Activated naive CD4-positive, alpha-beta T cell treated with anti-CD3 and anti-CD28 coated beads, Interleukin-2, amount 10 ng/mL, durations not matched to agents 7 days and 5 days (primary cell): ENCODE results near the gene CCL15.

Experiments
- CTCF ChIA-PET: fragments of 350-600 bp; sonication (Branson Sonifier 250); formaldehyde crosslinking; loops from one replicate; lab custom pipeline; 2021; ENCODE audit warnings: antibody characterized with exemption; lab: Charles Lee
- DNase-seq: peaks from one replicate; pipeline ENCODE4 v3.0.0-alpha.2; 2020
- H3K27ac Mint-ChIP-seq: one replicate; pipeline ENCODE4 v1.8.0; 2021; ENCODE audit warnings: mild to moderate bottlenecking, moderate library complexity, mixed read lengths
- H3K27me3 Mint-ChIP-seq: one replicate; pipeline ENCODE4 v1.8.0; 2021; ENCODE audit warnings: mild to moderate bottlenecking, mixed read lengths
- H3K36me3 Mint-ChIP-seq: one replicate; pipeline ENCODE4 v1.8.0; 2021; ENCODE audit warnings: mixed read lengths
- H3K4me1 Mint-ChIP-seq: one replicate; pipeline ENCODE4 v1.8.0; 2021; ENCODE audit warnings: mixed read lengths
- H3K4me3 Mint-ChIP-seq: one replicate; pipeline ENCODE4 v1.8.0; 2021; ENCODE audit warnings: mild to moderate bottlenecking, moderate library complexity, mixed read lengths
- H3K9me3 Mint-ChIP-seq: one replicate; pipeline ENCODE4 v1.8.0; 2021; ENCODE audit warnings: mixed read lengths

Gene CCL15

DNA sequence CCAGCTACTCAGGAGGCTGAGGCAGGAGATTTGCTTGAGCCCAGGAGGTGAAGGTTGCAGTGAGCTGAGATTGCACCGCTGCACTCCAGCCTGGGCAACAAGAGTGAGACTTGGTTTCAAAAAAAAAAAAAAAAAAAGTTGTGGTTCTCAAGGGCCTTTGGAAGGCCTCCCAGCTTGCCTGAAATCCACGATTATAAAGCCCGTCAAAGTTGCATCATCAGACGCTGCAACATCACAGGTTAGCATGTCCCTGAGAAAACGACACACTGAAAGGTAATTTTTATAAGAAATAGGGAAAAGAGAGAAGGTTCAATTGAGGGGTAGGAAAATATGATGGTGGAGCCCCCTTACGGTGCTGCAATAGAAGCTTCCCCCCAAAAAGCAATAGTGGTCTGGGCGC lies 53.3 kb downstream of the CCL15 start:
- CTCF ChIA-PET = interaction anchor here (0.7 to 1.7 kb wide), 3 partner anchors 17 to 201 kb away, joined by 3 to 6 read pairs (median 4); partner anchors contain the start of gene RDM1
- Mint-ChIP-seq H3K27ac (no peak overlapping the region), H3K36me3 (no peaks in the 10 kb centered on the region), H3K4me1 (peaks cover 2% of the 10 kb centered on the region), H3K9me3 (no peaks in the 10 kb centered on the region), H3K27me3 (peaks cover 34% of the 10 kb centered on the region), H3K4me3 (no peak overlapping the region)
- no peak for DNase-seq
